Large intestine (tissue), 3 donors: ENCODE data around the gene SYTL3. TPM values are rescaled to one million over a fixed set of nuclear protein-coding genes. Genes with fewer than 3 reads are reported as not detected.
"Not testable (repeated sequence)": the region's sequence is repeated elsewhere in the genome, so short reads cannot be mapped to it uniquely, and the experiment has no call there.

Source experiments
- DNase-seq, 2 donors: peaks; one replicate each; pipeline versions ENCODE4 v3.0.0 to v3.0.0-alpha.2; 2013
- H3K27ac ChIP-seq: one replicate; pipeline ENCODE4 v1.5.1; 2013; ENCODE audit warnings: low read length
- H3K27me3 ChIP-seq: 2 replicates; pipeline ENCODE4 v1.6.1; 2013; ENCODE audit warnings: low read length; ENCODE audit not compliant: control insufficient read depth, insufficient read depth
- H3K36me3 ChIP-seq: 2 replicates; pipeline ENCODE4 v1.6.1; 2013; ENCODE audit warnings: low read length; ENCODE audit not compliant: control insufficient read depth, insufficient read depth
- H3K4me1 ChIP-seq: one replicate; pipeline ENCODE4 v1.6.1; 2013; ENCODE audit warnings: low read length; ENCODE audit not compliant: control insufficient read depth, insufficient read depth
- H3K4me3 ChIP-seq: one replicate; pipeline ENCODE4 v1.5.1; 2013; ENCODE audit warnings: low read length
- H3K9me3 ChIP-seq: one replicate; pipeline ENCODE4 v1.6.1; 2013; ENCODE audit warnings: mild to moderate bottlenecking, low read depth, low read length, moderate library complexity; ENCODE audit not compliant: control insufficient read depth
- WGBS: methylation state at CpG from one replicate; pipeline ENCODE4 v1.1.5; 2013; ENCODE audit warnings: low lambda C conversion rate; ENCODE audit not compliant: insufficient coverage; 5-methylcytosine and 5-hydroxymethylcytosine counted together
- polyA plus RNA-seq: library from polyadenylated mRNA; unstranded; fragments of 120-200 nt; gene quantifications from one replicate; pipeline ENCODE4 v1.2.1, GENCODE V29; 2013

SYTL3 gene
- polyA plus RNA-seq, 1 donor: 2.5 TPM

GRCh38 chr6:158667360-158667981, 17.6 kb downstream of the SYTL3 start:
- no peak overlapping the region for H3K27ac ChIP-seq
- no peaks in the 10 kb centered on the region for H3K4me1 ChIP-seq
- H3K36me3 ChIP-seq: no peaks in the 10 kb centered on the region
- 66% methylated on average over 2 of the region's 8 CpGs for WGBS
- H3K27me3 ChIP-seq: no peaks in the 10 kb centered on the region
- DNase-seq: no peak
- no peak overlapping the region for H3K4me3 ChIP-seq
- H3K9me3 ChIP-seq: no peaks in the 10 kb centered on the region

- Histone ChIP-seq H3K4me3 (no peak overlapping the region), H3K27ac (no peak overlapping the region), H3K27me3 (no peaks in the 10 kb centered on the region), H3K9me3 (no peaks in the 10 kb centered on the region), H3K4me1 (no peaks in the 10 kb centered on the region), H3K36me3 (no peaks in the 10 kb centered on the region)
- 87% methylated on average over 7 of the region's 7 CpGs for WGBS
- DNase-seq: no peak
Measured at GRCh38 chr6:158668707-158669103, 18.9 kb downstream of the SYTL3 start.

GRCh38 chr6:158669145-158670035, 19.5 kb downstream of the SYTL3 start:
- H3K9me3 ChIP-seq: no peaks in the 10 kb centered on the region
- no peaks in the 10 kb centered on the region for H3K4me1 ChIP-seq
- WGBS: 86% methylated on average over 2 of the region's 7 CpGs
- H3K4me3 ChIP-seq: no peak overlapping the region
- H3K27ac ChIP-seq: no peak overlapping the region
- no peaks in the 10 kb centered on the region for H3K27me3 ChIP-seq
- no peak for DNase-seq
- H3K36me3 ChIP-seq: no peaks in the 10 kb centered on the region

- not testable (repeated sequence) for H3K4me3 ChIP-seq, H3K4me1 ChIP-seq, H3K36me3 ChIP-seq, H3K9me3 ChIP-seq, DNase-seq, H3K27me3 ChIP-seq, H3K27ac ChIP-seq
- no CpG with 5 or more reads among the region's 8 CpGs for WGBS
Measured at GRCh38 chr6:158672119-158672518, 22.3 kb downstream of the SYTL3 start.

- no peak for DNase-seq
- WGBS: no CpG with 5 or more reads among the region's 6 CpGs
Measured at GRCh38 chr6:158672726-158673125, 22.9 kb downstream of the SYTL3 start.

GRCh38 chr6:158674342-158675131, 24.7 kb downstream of the SYTL3 start:
- no peak overlapping the region for H3K4me3 ChIP-seq
- no peaks in the 10 kb centered on the region for H3K9me3 ChIP-seq
- DNase-seq: no peak
- H3K27me3 ChIP-seq: no peaks in the 10 kb centered on the region
- WGBS: no CpG with 5 or more reads among the region's 14 CpGs
- no peaks in the 10 kb centered on the region for H3K4me1 ChIP-seq
- H3K27ac ChIP-seq: no peak overlapping the region
- H3K36me3 ChIP-seq: no peaks in the 10 kb centered on the region

More at GRCh38 chr6:158672726-158673125, 22.9 kb downstream of the SYTL3 start:
- Histone ChIP-seq H3K27me3 (no peaks in the 10 kb centered on the region), H3K27ac (no peak overlapping the region), H3K9me3 (no peaks in the 10 kb centered on the region), H3K4me3 (no peak overlapping the region), H3K36me3 (no peaks in the 10 kb centered on the region), H3K4me1 (no peaks in the 10 kb centered on the region)

- not testable (repeated sequence) for H3K27ac ChIP-seq, DNase-seq, H3K9me3 ChIP-seq, H3K4me1 ChIP-seq, H3K36me3 ChIP-seq, H3K27me3 ChIP-seq, H3K4me3 ChIP-seq
- WGBS: no CpG with 5 or more reads among the region's 3 CpGs
Measured at GRCh38 chr6:158677094-158677493, 27.2 kb downstream of the SYTL3 start.

- Histone ChIP-seq H3K27ac (no peak overlapping the region), H3K36me3 (no peaks in the 10 kb centered on the region), H3K27me3 (no peaks in the 10 kb centered on the region), H3K4me3 (no peak overlapping the region), H3K4me1 (no peaks in the 10 kb centered on the region), H3K9me3 (no peaks in the 10 kb centered on the region)
- DNase-seq: no peak
- WGBS: 80% methylated on average over 2 of the region's 11 CpGs
Measured at GRCh38 chr6:158677906-158678578, 28.2 kb downstream of the SYTL3 start.

- Histone ChIP-seq H3K9me3 (no peaks in the 10 kb centered on the region), H3K27me3 (no peaks in the 10 kb centered on the region), H3K36me3 (no peaks in the 10 kb centered on the region), H3K4me1 (no peaks in the 10 kb centered on the region), H3K4me3 (no peak overlapping the region), H3K27ac (no peak overlapping the region)
- WGBS: no CpG with 5 or more reads among the region's 2 CpGs
- no peak for DNase-seq
Measured at GRCh38 chr6:158680015-158680414, 30.2 kb downstream of the SYTL3 start.

GRCh38 chr6:158680481-158680880, 30.6 kb downstream of the SYTL3 start:
- WGBS: no CpG with 5 or more reads among the region's 6 CpGs
- no peak for DNase-seq
- no peaks in the 10 kb centered on the region for H3K36me3 ChIP-seq
- no peaks in the 10 kb centered on the region for H3K9me3 ChIP-seq
- no peaks in the 10 kb centered on the region for H3K4me1 ChIP-seq
- no peak overlapping the region for H3K4me3 ChIP-seq
- H3K27ac ChIP-seq: no peak overlapping the region
- no peaks in the 10 kb centered on the region for H3K27me3 ChIP-seq
